ENCODE data around the gene CDH26. TPM values are rescaled to one million over a fixed set of nuclear protein-coding genes. Genes with fewer than 3 reads are reported as not detected.

The CDH26 gene
- total RNA-seq, 1 donor from 2014 or later = not detected

DNA sequence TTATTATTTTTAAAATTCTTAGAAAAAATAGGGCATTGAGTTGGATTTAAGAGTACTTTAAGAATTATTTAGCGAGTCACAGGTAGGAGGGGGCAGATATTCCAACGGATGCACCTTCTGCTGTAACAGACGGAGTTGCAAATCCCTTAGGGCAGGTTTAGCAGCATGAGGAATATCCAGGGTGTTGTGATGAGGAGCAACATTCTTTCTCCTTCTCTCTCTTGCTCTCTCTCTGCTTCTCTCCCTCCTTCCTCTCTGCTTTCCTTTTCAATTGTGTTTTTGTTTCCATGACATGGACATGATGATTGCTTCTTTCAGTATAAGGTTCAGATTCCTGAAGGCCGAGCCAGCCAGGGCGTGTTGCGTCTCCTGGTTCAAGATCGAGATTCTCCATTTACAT, 28.9 kb downstream of the CDH26 start:
- Histone ChIP-seq H3K27ac (no peak overlapping the region), H3K4me3 (no peak overlapping the region), H3K27me3 (no peaks in the 10 kb centered on the region), H3K36me3 (no peaks in the 10 kb centered on the region), H3K4me1 (no peaks in the 10 kb centered on the region), H3K9me3 (no peaks in the 10 kb centered on the region)
- TF ChIP-seq, protein P1, sequence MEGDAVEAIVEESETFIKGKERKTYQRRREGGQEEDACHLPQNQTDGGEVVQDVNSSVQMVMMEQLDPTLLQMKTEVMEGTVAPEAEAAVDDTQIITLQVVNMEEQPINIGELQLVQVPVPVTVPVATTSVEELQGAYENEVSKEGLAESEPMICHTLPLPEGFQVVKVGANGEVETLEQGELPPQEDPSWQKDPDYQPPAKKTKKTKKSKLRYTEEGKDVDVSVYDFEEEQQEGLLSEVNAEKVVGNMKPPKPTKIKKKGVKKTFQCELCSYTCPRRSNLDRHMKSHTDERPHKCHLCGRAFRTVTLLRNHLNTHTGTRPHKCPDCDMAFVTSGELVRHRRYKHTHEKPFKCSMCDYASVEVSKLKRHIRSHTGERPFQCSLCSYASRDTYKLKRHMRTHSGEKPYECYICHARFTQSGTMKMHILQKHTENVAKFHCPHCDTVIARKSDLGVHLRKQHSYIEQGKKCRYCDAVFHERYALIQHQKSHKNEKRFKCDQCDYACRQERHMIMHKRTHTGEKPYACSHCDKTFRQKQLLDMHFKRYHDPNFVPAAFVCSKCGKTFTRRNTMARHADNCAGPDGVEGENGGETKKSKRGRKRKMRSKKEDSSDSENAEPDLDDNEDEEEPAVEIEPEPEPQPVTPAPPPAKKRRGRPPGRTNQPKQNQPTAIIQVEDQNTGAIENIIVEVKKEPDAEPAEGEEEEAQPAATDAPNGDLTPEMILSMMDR (IDR thresholded peaks at IDR 0.05) = no peak
- intact Hi-C loops (cut with DNase I) = no loop called here
- DNase-seq (ENCODE audit: low spot score in 2 of 2) = no peak

- DNase-seq (ENCODE audit: low spot score in 2 of 2) = no peak
- no peaks in the 10 kb centered on the region for H3K9me3 ChIP-seq
- TF ChIP-seq, protein P1 (IDR thresholded peaks at IDR 0.05) = no peak
Measured at GRCh38 chr20:59988141-59988540, 29.9 kb downstream of the CDH26 start.

DNA sequence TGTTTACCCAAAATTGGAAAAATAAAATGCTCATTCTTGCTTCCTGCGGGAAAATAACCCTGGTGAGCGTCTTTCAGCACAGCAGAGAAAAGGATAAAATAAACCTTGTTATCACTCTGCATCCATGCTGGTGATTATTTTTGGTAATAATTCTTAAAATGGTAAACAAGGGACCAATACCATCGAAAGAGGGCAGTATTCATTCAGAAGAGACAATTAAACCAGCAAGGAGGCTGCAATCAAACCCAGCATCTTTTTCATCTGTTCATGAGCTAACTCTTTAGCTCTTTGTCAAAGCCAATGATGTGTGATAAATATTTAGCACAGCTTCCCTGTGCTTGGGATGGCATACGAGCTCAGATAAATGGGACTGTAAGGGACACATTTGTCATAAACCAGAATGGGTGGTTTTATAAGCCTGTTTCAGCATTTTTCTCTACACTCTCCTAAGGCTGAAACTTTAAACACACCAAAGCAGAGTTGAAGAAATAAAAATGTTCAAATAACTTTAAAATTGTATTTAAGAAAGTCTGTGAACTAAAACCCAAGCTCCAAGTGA, 34.4 kb downstream of the CDH26 start:
- DNase-seq (ENCODE audit: low spot score in 2 of 2) = no peak
- TF ChIP-seq, protein P1 (IDR thresholded peaks at IDR 0.05) = no peak
- Histone ChIP-seq H3K4me3 (no peak overlapping the region), H3K36me3 (no peaks in the 10 kb centered on the region), H3K27me3 (no peaks in the 10 kb centered on the region), H3K27ac (no peak overlapping the region), H3K9me3 (no peaks in the 10 kb centered on the region), H3K4me1 (no peaks in the 10 kb centered on the region)
- intact Hi-C loops (cut with DNase I) = no loop called here

More at GRCh38 chr20:59988141-59988540, 29.9 kb downstream of the CDH26 start:
- H3K27me3 ChIP-seq = no peaks in the 10 kb centered on the region
- no peak overlapping the region for H3K4me3 ChIP-seq
- H3K27ac ChIP-seq = no peak overlapping the region
- no peaks in the 10 kb centered on the region for H3K4me1 ChIP-seq
- intact Hi-C loops (cut with DNase I) = no loop called here
- H3K36me3 ChIP-seq = no peaks in the 10 kb centered on the region

DNA sequence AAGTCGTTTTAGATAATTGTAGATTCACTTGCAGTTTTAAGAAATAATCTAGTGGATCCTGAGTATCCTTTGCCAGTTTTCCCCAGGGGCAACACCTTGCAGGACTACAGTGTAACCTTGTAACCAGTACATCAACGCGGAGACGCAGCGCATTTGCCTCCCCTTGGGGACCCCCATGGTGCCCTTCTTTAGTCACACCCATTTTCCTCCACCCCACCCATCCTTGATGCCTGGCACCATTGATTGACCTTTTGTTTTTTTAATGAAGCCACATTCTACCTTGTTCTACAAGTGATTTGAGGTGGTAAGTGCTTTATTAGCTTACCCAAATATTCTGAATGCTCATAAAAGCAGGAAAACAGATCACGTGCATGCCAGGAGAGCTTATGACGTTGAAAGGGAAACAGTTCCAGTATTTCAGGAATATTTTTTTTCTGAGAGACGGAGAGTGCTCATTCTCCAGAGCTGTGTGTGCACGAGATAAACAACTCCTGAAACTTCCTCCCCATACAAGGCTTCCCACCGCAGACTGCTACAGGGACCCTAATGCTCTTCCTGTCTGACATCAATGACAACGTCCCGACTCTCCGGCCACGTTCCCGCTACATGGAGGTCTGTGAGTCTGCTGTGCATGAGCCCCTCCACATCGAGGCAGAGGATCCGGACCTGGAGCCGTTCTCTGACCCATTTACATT, 35.7 kb downstream of the CDH26 start:
- no peaks in the 10 kb centered on the region for H3K9me3 ChIP-seq
- no peak overlapping the region for H3K27ac ChIP-seq
- H3K4me1 ChIP-seq = no peaks in the 10 kb centered on the region
- no peak for DNase-seq (ENCODE audit: low spot score in 2 of 2)
- H3K4me3 ChIP-seq = peak overlapping the region in 1 of 2 donors; percentile 15
- intact Hi-C loops (cut with DNase I) = no loop called here
- H3K36me3 ChIP-seq = no peaks in the 10 kb centered on the region
- no peaks in the 10 kb centered on the region for H3K27me3 ChIP-seq
- TF ChIP-seq, protein P1 (IDR thresholded peaks at IDR 0.05) = no peak

GRCh38 chr20:59994697-59995122, 36.5 kb downstream of the CDH26 start:
- Histone ChIP-seq H3K36me3 (no peaks in the 10 kb centered on the region), H3K4me3 (peak overlapping the region in 1 of 2 donors; percentile 15)

More at GRCh38 chr20:59994697-59995122, 36.5 kb downstream of the CDH26 start:
- H3K27ac ChIP-seq = no peak overlapping the region
- H3K9me3 ChIP-seq = no peaks in the 10 kb centered on the region
- TF ChIP-seq, protein P1 (IDR thresholded peaks at IDR 0.05) = no peak
- H3K4me1 ChIP-seq = no peaks in the 10 kb centered on the region
- no peaks in the 10 kb centered on the region for H3K27me3 ChIP-seq
- DNase-seq (ENCODE audit: low spot score in 2 of 2) = no peak
- intact Hi-C loops (cut with DNase I) = no loop called here
